NCI-H2227 treated with DMSO at 0.1 percent for 48 hours (cell line): ENCODE results near the gene ERC2.

Experiments
- DNase-seq: peaks from one replicate; lab custom pipeline; 2025; lab: John Stamatoyannopoulos, UW

Gene ERC2

GRCh38 chr3:55556619-55557537 lies 911.4 kb downstream of the ERC2 start:
- DNase-seq = no peak

GRCh38 chr3:55555873-55556618 lies 912.2 kb downstream of the ERC2 start:
- no peak for DNase-seq

GRCh38 chr3:55554634-55555425 lies 913.4 kb downstream of the ERC2 start:
- DNase-seq = no peak

GRCh38 chr3:55551644-55552043 lies 916.6 kb downstream of the ERC2 start:
- DNase-seq = no peak

- no peak for DNase-seq
Observed at GRCh38 chr3:55549177-55549576, 919.1 kb downstream of the ERC2 start.

GRCh38 chr3:55546866-55547669 lies 921.2 kb downstream of the ERC2 start:
- no peak for DNase-seq

- no peak for DNase-seq
Observed at GRCh38 chr3:55545995-55546394, 922.3 kb downstream of the ERC2 start.

- no peak for DNase-seq
Observed at GRCh38 chr3:55544219-55544618, 924.0 kb downstream of the ERC2 start.

- no peak for DNase-seq
Observed at GRCh38 chr3:55543181-55543614, 925.1 kb downstream of the ERC2 start.

- DNase-seq = no peak
Observed at GRCh38 chr3:55541456-55541855, 926.8 kb downstream of the ERC2 start.

- no peak for DNase-seq
Observed at GRCh38 chr3:55541016-55541415, 927.3 kb downstream of the ERC2 start.

- no peak for DNase-seq
Observed at GRCh38 chr3:55540579-55540978, 927.7 kb downstream of the ERC2 start.

GRCh38 chr3:55538158-55538557 lies 930.1 kb downstream of the ERC2 start:
- no peak for DNase-seq

GRCh38 chr3:55537563-55537962 lies 930.7 kb downstream of the ERC2 start:
- no peak for DNase-seq

GRCh38 chr3:55537129-55537528 lies 931.1 kb downstream of the ERC2 start:
- no peak for DNase-seq

- no peak for DNase-seq
Observed at GRCh38 chr3:55534876-55535275, 933.4 kb downstream of the ERC2 start.

GRCh38 chr3:55532806-55533205 lies 935.5 kb downstream of the ERC2 start:
- no peak for DNase-seq

- no peak for DNase-seq
Observed at GRCh38 chr3:55531321-55531720, 936.9 kb downstream of the ERC2 start.

- DNase-seq = no peak
Observed at GRCh38 chr3:55527361-55527760, 940.9 kb downstream of the ERC2 start.

GRCh38 chr3:55526332-55527030 lies 941.8 kb downstream of the ERC2 start:
- DNase-seq = no peak

GRCh38 chr3:55525436-55525835 lies 942.8 kb downstream of the ERC2 start:
- DNase-seq = no peak
